ENCODE measurements around the gene WNT8B. TPM values are rescaled to one million over a fixed set of nuclear protein-coding genes. Genes with fewer than 3 reads are reported as not detected.

Gene WNT8B
- total RNA-seq (not detected), polyA plus RNA-seq (ENCODE audit: insufficient read depth, low read depth, low replicate concordance) (0.60 TPM)
- long read RNA-seq, donor 1: 0 reads
- long read RNA-seq, donor 2: 0 reads
- long read RNA-seq, donor 3: 0 reads
- long read RNA-seq, donor 4: 0 reads
- long read RNA-seq, donor 5: 0 reads
- long read RNA-seq, donor 6: 0 reads
- long read RNA-seq, donor 7: 0 reads
- long read RNA-seq, donor 8: 0 reads
- long read RNA-seq, donor 9: 0 reads
- long read RNA-seq, donor 10: 0 reads

GRCh38 chr10:100462709-100463108, at the start of gene WNT8B:
Gene WNT8B (plus strand): TSS chr10:100463009. CDS start chr10:100463169, 160 bp downstream.
- Histone ChIP-seq H3K9ac (ENCODE audit: low read length in 3 of 3) (no peak within 1 kb of the TSS), H3K4me3 (ENCODE audit: low read length in 3 of 3) (no peak within 1 kb of the TSS), H3K4me1 (ENCODE audit: control insufficient read depth in 2 of 3, insufficient read depth in 2 of 3, low read depth in 1 of 3, low read length in 3 of 3) (no peaks in the 10 kb centered on the region), H3K36me3 (ENCODE audit: control insufficient read depth in 2 of 3, insufficient read depth in 3 of 3, low read length in 3 of 3) (no peaks in the 10 kb centered on the region), H3K9me3 (ENCODE audit: control insufficient read depth in 2 of 3, insufficient read depth in 1 of 3, low read length in 3 of 3) (no peaks in the 10 kb centered on the region), H3K27me3 (ENCODE audit: control insufficient read depth, insufficient read depth, low read length) (no peaks in the 10 kb centered on the region), H3K27ac (ENCODE audit: low read depth in 2 of 2, low read length in 2 of 2) (no peak within 1 kb of the TSS)
- intact Hi-C loops (cut with DNase I): no loop called here
- no peak for TF ChIP-seq CTCF (IDR thresholded peaks at IDR 0.05; ENCODE audit: borderline replicate concordance, extremely low read depth, insufficient read depth)
- no peak for DNase-seq
- FAIRE-seq: no peak

- intact Hi-C loops (cut with DNase I): no loop called here
- Histone ChIP-seq H3K36me3 (ENCODE audit: control insufficient read depth in 2 of 3, insufficient read depth in 3 of 3, low read length in 3 of 3) (no peaks in the 10 kb centered on the region), H3K9me3 (ENCODE audit: control insufficient read depth in 2 of 3, insufficient read depth in 1 of 3, low read length in 3 of 3) (no peaks in the 10 kb centered on the region), H3K4me1 (ENCODE audit: control insufficient read depth in 2 of 3, insufficient read depth in 2 of 3, low read depth in 1 of 3, low read length in 3 of 3) (no peaks in the 10 kb centered on the region), H3K9ac (ENCODE audit: low read length in 3 of 3) (no peak overlapping the region), H3K4me3 (ENCODE audit: low read length in 3 of 3) (no peak overlapping the region), H3K27me3 (ENCODE audit: control insufficient read depth, insufficient read depth, low read length) (no peaks in the 10 kb centered on the region), H3K27ac (ENCODE audit: low read depth in 2 of 2, low read length in 2 of 2) (no peak overlapping the region)
- FAIRE-seq: no peak
- DNase-seq: no peak
- TF ChIP-seq CTCF (IDR thresholded peaks at IDR 0.05; ENCODE audit: borderline replicate concordance, extremely low read depth, insufficient read depth): no peak
Observed at GRCh38 chr10:100413173-100413572, 49.6 kb upstream of the WNT8B start.

- intact Hi-C loops (cut with DNase I): no loop called here
- Histone ChIP-seq H3K4me3 (ENCODE audit: low read length in 3 of 3) (no peak overlapping the region), H3K36me3 (ENCODE audit: control insufficient read depth in 2 of 3, insufficient read depth in 3 of 3, low read length in 3 of 3) (no peaks in the 10 kb centered on the region), H3K4me1 (ENCODE audit: control insufficient read depth in 2 of 3, insufficient read depth in 2 of 3, low read depth in 1 of 3, low read length in 3 of 3) (no peaks in the 10 kb centered on the region), H3K9ac (ENCODE audit: low read length in 3 of 3) (no peak overlapping the region), H3K27ac (ENCODE audit: low read depth in 2 of 2, low read length in 2 of 2) (no peak overlapping the region), H3K27me3 (ENCODE audit: control insufficient read depth, insufficient read depth, low read length) (no peaks in the 10 kb centered on the region), H3K9me3 (ENCODE audit: control insufficient read depth in 2 of 3, insufficient read depth in 1 of 3, low read length in 3 of 3) (no peaks in the 10 kb centered on the region)
- TF ChIP-seq CTCF (IDR thresholded peaks at IDR 0.05; ENCODE audit: borderline replicate concordance, extremely low read depth, insufficient read depth): no peak
- FAIRE-seq (no peak), DNase-seq (no peak)
Observed at GRCh38 chr10:100419911-100420449, 42.8 kb upstream of the WNT8B start.
